ENCODE data around the gene CTSC. TPM values are rescaled to one million over a fixed set of nuclear protein-coding genes. Genes with fewer than 3 reads are reported as not detected.

The CTSC gene
- total RNA-seq, 1 experiment from 2014 or later, result 359 TPM

DNA sequence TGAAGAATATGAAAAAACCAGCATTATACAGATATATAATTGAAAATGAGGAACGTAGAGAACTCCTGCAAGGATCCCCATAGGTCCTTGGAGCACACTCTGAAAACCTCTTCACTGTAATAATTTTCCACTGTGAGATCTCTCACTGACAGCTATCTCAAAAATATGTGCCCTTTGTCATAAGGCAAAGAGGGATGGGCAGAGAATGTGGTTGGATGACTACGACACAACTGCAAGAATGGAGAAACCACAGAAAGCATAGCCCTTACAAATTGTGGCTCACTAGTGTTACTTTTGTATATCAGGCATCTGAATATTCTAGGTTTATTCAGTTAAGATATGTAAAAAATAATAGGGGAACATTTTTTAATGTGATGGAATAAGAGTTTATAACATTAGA, 7.9 kb upstream of the CTSC start:
- Histone ChIP-seq H3K27ac (ENCODE audit: insufficient read length, low read depth, low read length) (no peak overlapping the region), H4K20me1 (ENCODE audit: control insufficient read depth, insufficient read depth, insufficient read length) (no peaks in the 10 kb centered on the region), H2BK120ac (ENCODE audit: low read depth, low read length, poor library complexity, severe bottlenecking) (no peak overlapping the region), H3K56ac (ENCODE audit: insufficient read length, low read depth, low read length) (no peak overlapping the region), H2BK5ac (ENCODE audit: insufficient read length, low read length) (no peak overlapping the region), H3K79me2 (ENCODE audit: insufficient read depth, low read length) (no peaks in the 10 kb centered on the region), H3K4me1 (ENCODE audit: insufficient read depth, low read length) (no peaks in the 10 kb centered on the region), H4K5ac (ENCODE audit: insufficient read length, low read depth, low read length) (no peak overlapping the region), H2BK20ac (ENCODE audit: low read depth, low read length, poor library complexity, severe bottlenecking) (no peak overlapping the region), H3K23me2 (ENCODE audit: insufficient read length, low read depth, low read length, poor library complexity, severe bottlenecking) (no peaks in the 10 kb centered on the region), H3K18ac (ENCODE audit: insufficient read length, low read depth, low read length) (no peak overlapping the region), H3K23ac (ENCODE audit: insufficient read length, low read depth, low read length) (no peak overlapping the region), H2BK12ac (ENCODE audit: insufficient read length, low read depth, low read length) (no peak overlapping the region), H2AK5ac (ENCODE audit: insufficient read length, low read length) (no peak overlapping the region), H3K4me2 (ENCODE audit: insufficient read depth, insufficient read length, low read length) (no peak overlapping the region), H3K79me1 (ENCODE audit: insufficient read depth, low read depth, low read length, poor library complexity, severe bottlenecking) (no peaks in the 10 kb centered on the region), H2BK15ac (ENCODE audit: low read depth, low read length) (no peak overlapping the region), H3K9me3 (ENCODE audit: control insufficient read depth, low read depth, low read length) (no peaks in the 10 kb centered on the region), H2AFZ (ENCODE audit: low read length) (no peak overlapping the region), H3K9ac (ENCODE audit: extremely low read depth, insufficient read length, low read length) (no peak overlapping the region), H4K91ac (ENCODE audit: insufficient read length, low read depth, low read length) (no peak overlapping the region), H3K27me3 (ENCODE audit: insufficient read depth, low read length) (no peaks in the 10 kb centered on the region), H3K4ac (ENCODE audit: low read depth, low read length) (no peak overlapping the region), H3T11ph (ENCODE audit: low read length) (no peak overlapping the region), H3K14ac (ENCODE audit: insufficient read depth, low read length) (no peak overlapping the region), H4K8ac (replicated peaks; ENCODE audit: insufficient read length, low read depth, low read length) (no peak overlapping the region)
- WGBS (ENCODE audit: extremely low coverage, insufficient read length, low lambda C conversion rate), result no CpG with 5 or more reads among the region's 2 CpGs
- TF ChIP-seq, protein P1, sequence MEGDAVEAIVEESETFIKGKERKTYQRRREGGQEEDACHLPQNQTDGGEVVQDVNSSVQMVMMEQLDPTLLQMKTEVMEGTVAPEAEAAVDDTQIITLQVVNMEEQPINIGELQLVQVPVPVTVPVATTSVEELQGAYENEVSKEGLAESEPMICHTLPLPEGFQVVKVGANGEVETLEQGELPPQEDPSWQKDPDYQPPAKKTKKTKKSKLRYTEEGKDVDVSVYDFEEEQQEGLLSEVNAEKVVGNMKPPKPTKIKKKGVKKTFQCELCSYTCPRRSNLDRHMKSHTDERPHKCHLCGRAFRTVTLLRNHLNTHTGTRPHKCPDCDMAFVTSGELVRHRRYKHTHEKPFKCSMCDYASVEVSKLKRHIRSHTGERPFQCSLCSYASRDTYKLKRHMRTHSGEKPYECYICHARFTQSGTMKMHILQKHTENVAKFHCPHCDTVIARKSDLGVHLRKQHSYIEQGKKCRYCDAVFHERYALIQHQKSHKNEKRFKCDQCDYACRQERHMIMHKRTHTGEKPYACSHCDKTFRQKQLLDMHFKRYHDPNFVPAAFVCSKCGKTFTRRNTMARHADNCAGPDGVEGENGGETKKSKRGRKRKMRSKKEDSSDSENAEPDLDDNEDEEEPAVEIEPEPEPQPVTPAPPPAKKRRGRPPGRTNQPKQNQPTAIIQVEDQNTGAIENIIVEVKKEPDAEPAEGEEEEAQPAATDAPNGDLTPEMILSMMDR (conservative IDR thresholded peaks at IDR 0.05), result no peak
- Mint-ChIP-seq H3K27me3 (ENCODE audit: low read depth) (no peaks in the 10 kb centered on the region), H3K36me3 (ENCODE audit: insufficient read depth in 1 of 3, low read depth in 3 of 3) (no peaks in the 10 kb centered on the region; a peak in 2 of 7 replicates), H3K9me3 (no peaks in the 10 kb centered on the region), H3K27ac (no peak overlapping the region), H3K4me3 (no peak overlapping the region), H3K4me1 (peaks cover 2 to 9% of the 10 kb centered on the region in 2 experiments; a peak in 3 of 4 replicates)
- no peak for DNase-seq
